Activated CD8-positive, alpha-beta T cell treated with anti-CD3 and anti-CD28 coated beads for 36 hours (primary cell): ENCODE results near the gene FAM168A. TPM values are rescaled to one million over a fixed set of nuclear protein-coding genes. Genes with fewer than 3 reads are reported as not detected.

Source experiments
- ATAC-seq: fragments of 200-7000 bp; cut with Tn5 transposase; one replicate; pipeline ENCODE4 v1.10.0; 2021; ENCODE audit warnings: mild to moderate bottlenecking, moderate library complexity
- CTCF ChIA-PET: fragments of 350-600 bp; sonication (Branson Sonifier 250); formaldehyde crosslinking; loops from one replicate; lab custom pipeline; 2021; ENCODE audit warnings: antibody characterized with exemption; lab: Charles Lee
- POLR2A ChIA-PET: fragments of 350-600 bp; sonication (Branson Sonifier 250); formaldehyde crosslinking; loops from one replicate; lab custom pipeline; 2021; ENCODE audit warnings: antibody characterized with exemption; lab: Charles Lee
- DNase-seq: peaks from one replicate; pipeline ENCODE4 v3.0.0-alpha.2; 2020
- H3K27ac Mint-ChIP-seq: one replicate; pipeline ENCODE4 v1.8.0; 2021; ENCODE audit warnings: mild to moderate bottlenecking, mixed read lengths
- H3K27me3 Mint-ChIP-seq: one replicate; pipeline ENCODE4 v1.8.0; 2021; ENCODE audit warnings: mixed read lengths
- H3K36me3 Mint-ChIP-seq: one replicate; pipeline ENCODE4 v1.8.0; 2021; ENCODE audit warnings: low read depth, mixed read lengths
- H3K4me1 Mint-ChIP-seq: one replicate; pipeline ENCODE4 v1.8.0; 2021; ENCODE audit warnings: low read depth, mixed read lengths
- H3K4me3 Mint-ChIP-seq: one replicate; pipeline ENCODE4 v1.8.0; 2021; ENCODE audit warnings: mild to moderate bottlenecking, moderate library complexity, mixed read lengths
- H3K9me3 Mint-ChIP-seq: one replicate; pipeline ENCODE4 v1.8.0; 2021; ENCODE audit warnings: mixed read lengths
- CTCF ChIP-seq: fragments of 200-600 bp; IDR thresholded peaks from one replicate; pipeline ENCODE4 v1.8.0; 2022; ENCODE audit warnings: antibody characterized with exemption, mild to moderate bottlenecking
- intact Hi-C: fragments of 100-400 bp; cut with micrococcal nuclease; formaldehyde crosslinking; loops from one replicate; pipeline ENCODE4 v1.10.0; 2022
- total RNA-seq, 2 experiments: library from RNA; stranded (reverse); gene quantifications; one replicate each; pipeline ENCODE4 v1.2.3, GENCODE V29; 2021

FAM168A gene
- total RNA-seq, 2 experiments from 2014 or later = 13.0 to 14.2 TPM

- H3K4me1 Mint-ChIP-seq = peaks cover 3% of the 10 kb centered on the region
- TF ChIP-seq CTCF = no peak
- DNase-seq = no peak
Observed at GRCh38 chr11:73413256-73413655, 184.7 kb downstream of the FAM168A start.

DNA sequence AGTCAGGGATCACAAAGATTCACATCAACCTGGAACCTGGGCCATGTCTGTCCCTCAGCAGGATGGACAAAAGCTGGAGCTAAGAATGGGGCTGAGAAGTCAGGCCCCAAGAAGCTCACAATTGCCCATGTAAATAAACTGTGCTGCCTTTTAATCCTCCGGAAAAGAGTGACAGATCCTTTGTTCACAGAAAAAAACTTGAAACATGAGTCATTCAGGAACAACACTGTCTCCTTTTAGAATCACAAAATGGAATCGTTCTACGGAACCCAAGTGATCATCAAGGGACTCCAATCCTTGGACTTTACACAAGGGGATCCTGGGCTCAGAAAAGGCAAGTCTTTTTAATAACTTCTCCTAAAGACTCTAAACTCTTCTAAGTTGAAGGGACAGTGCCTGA, 185.6 kb downstream of the FAM168A start:
- no peak for TF ChIP-seq CTCF
- DNase-seq = no peak
- peaks cover 3% of the 10 kb centered on the region for H3K4me1 Mint-ChIP-seq
- no peak overlapping the region for H3K4me3 Mint-ChIP-seq
- ChIA-PET POLR2A (interaction anchor here (0.6 kb wide), 1 partner anchor 262 kb away, joined by 3 read pairs; no protein-coding TSS in a partner anchor), CTCF (interaction anchor here (2.8 kb wide), 1 partner anchor 13 kb away, joined by 8 read pairs; no protein-coding TSS in a partner anchor)
- no peaks in the 10 kb centered on the region for H3K9me3 Mint-ChIP-seq
- no peaks in the 10 kb centered on the region for H3K27me3 Mint-ChIP-seq
- peaks cover 4% of the 10 kb centered on the region for H3K36me3 Mint-ChIP-seq
- no peak overlapping the region for H3K27ac Mint-ChIP-seq
- ATAC-seq = no peak
- intact Hi-C loops = no loop called here

More at GRCh38 chr11:73413256-73413655, 184.7 kb downstream of the FAM168A start:
- Mint-ChIP-seq H3K36me3 (peaks cover 4% of the 10 kb centered on the region), H3K27me3 (no peaks in the 10 kb centered on the region), H3K27ac (no peak overlapping the region), H3K9me3 (no peaks in the 10 kb centered on the region), H3K4me3 (no peak overlapping the region)
- no peak for ATAC-seq
- ChIA-PET POLR2A (no interaction called here), CTCF (interaction anchor here (2.4 to 3.2 kb wide), 4 partner anchors 12 to 248 kb away, joined by 5 to 15 read pairs (median 14); no protein-coding TSS in a partner anchor)
- intact Hi-C loops = no loop called here

GRCh38 chr11:73411031-73411430, 186.9 kb downstream of the FAM168A start:
- ATAC-seq (no peak), DNase-seq (no peak)
- TF ChIP-seq CTCF = no peak
- peaks cover 4% of the 10 kb centered on the region for H3K36me3 Mint-ChIP-seq
- H3K27me3 Mint-ChIP-seq = no peaks in the 10 kb centered on the region
- ChIA-PET CTCF (interaction anchor here (1.0 to 2.8 kb wide), 5 partner anchors 15 to 251 kb away, joined by 3 to 8 read pairs (median 6); no protein-coding TSS in a partner anchor), POLR2A (interaction anchor here (0.6 kb wide), 1 partner anchor 120 kb away, joined by 3 read pairs; no protein-coding TSS in a partner anchor)
- intact Hi-C loops = no loop called here
- no peaks in the 10 kb centered on the region for H3K9me3 Mint-ChIP-seq
- peaks cover 3% of the 10 kb centered on the region for H3K4me1 Mint-ChIP-seq
- H3K4me3 Mint-ChIP-seq = no peak overlapping the region
- no peak overlapping the region for H3K27ac Mint-ChIP-seq

DNA sequence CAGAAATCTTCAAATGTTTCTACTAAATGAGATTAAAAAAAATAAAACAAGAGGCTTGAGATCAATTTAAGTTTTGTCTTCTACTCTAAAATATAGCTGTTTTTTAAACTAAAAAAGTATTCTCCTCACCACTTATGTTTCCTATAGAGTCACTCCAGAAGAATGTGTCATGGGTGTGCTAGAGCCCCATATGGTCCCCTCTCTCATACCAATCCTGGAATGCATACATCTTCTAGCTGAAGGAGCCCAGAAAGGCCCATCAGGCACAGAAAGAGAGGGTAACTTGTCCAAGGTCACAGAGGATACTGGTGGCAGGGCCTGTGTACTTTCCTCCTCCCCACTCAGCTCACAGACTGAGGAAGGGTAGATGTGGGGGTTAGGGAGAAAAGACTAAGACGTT, 187.3 kb downstream of the FAM168A start:
- peaks cover 3% of the 10 kb centered on the region for H3K4me1 Mint-ChIP-seq
- no peaks in the 10 kb centered on the region for H3K27me3 Mint-ChIP-seq
- peaks cover 4% of the 10 kb centered on the region for H3K36me3 Mint-ChIP-seq
- CTCF ChIA-PET = interaction anchor here (1.0 to 2.8 kb wide), 5 partner anchors 15 to 251 kb away, joined by 3 to 8 read pairs (median 6); no protein-coding TSS in a partner anchor
- no peak overlapping the region for H3K4me3 Mint-ChIP-seq
- POLR2A ChIA-PET = interaction anchor here (0.6 kb wide), 1 partner anchor 120 kb away, joined by 3 read pairs; no protein-coding TSS in a partner anchor
- no peak overlapping the region for H3K27ac Mint-ChIP-seq
- no peak for DNase-seq
- no peak for ATAC-seq
- no peaks in the 10 kb centered on the region for H3K9me3 Mint-ChIP-seq
- no peak for TF ChIP-seq CTCF
- intact Hi-C loops = no loop called here

- H3K4me3 Mint-ChIP-seq = no peak overlapping the region
- peaks cover 4% of the 10 kb centered on the region for H3K36me3 Mint-ChIP-seq
- DNase-seq = no peak
- ATAC-seq = no peak
- H3K4me1 Mint-ChIP-seq = no peaks in the 10 kb centered on the region
- no peaks in the 10 kb centered on the region for H3K9me3 Mint-ChIP-seq
- H3K27me3 Mint-ChIP-seq = no peaks in the 10 kb centered on the region
- POLR2A ChIA-PET = interaction anchor here (0.8 to 1.0 kb wide), 2 partner anchors 11 to 12 kb away, joined by 3 read pairs; no protein-coding TSS in a partner anchor
- intact Hi-C loops = no loop called here
- TF ChIP-seq CTCF = no peak
- H3K27ac Mint-ChIP-seq = peak overlapping the region; percentile 6
- CTCF ChIA-PET = interaction anchor here (0.6 to 4.4 kb wide), 3 partner anchors 58 to 252 kb away, joined by 3 to 12 read pairs (median 6); no protein-coding TSS in a partner anchor
Observed at GRCh38 chr11:73409431-73409830, 188.5 kb downstream of the FAM168A start.
